Measurements from ENCODE around the gene CYTH3.

CYTH3 gene

GRCh38 chr7:6279937-6280336, 7.5 kb upstream of the CYTH3 start:
- TF ChIP-seq TAF1 (IDR thresholded peaks at IDR 0.05; ENCODE audit: low read depth, low read length) = no peak
- TF ChIP-seq POU2F2 (IDR thresholded peaks at IDR 0.05; ENCODE audit: low read depth, low read length) = no peak
- no peak for TF ChIP-seq POLR2AphosphoS5 (IDR thresholded peaks at IDR 0.05; ENCODE audit: low read depth, low read length)
- no peak for TF ChIP-seq POLR2A (IDR thresholded peaks at IDR 0.05; ENCODE audit: low read depth, low read length)
- no peak for TF ChIP-seq PAX5 (IDR thresholded peaks at IDR 0.05; ENCODE audit: insufficient read depth, low read length, severe bottlenecking)
- TF ChIP-seq SPI1 (IDR thresholded peaks at IDR 0.05; ENCODE audit: low read depth, low read length) = no peak
- FAIRE-seq (no peak), DNase-seq (ENCODE audit: insufficient read length, low spot score) (no peak)

GRCh38 chr7:6279341-6279740, 6.9 kb upstream of the CYTH3 start:
- no peak for FAIRE-seq
- TF ChIP-seq TAF1 (IDR thresholded peaks at IDR 0.05; ENCODE audit: low read depth, low read length) = no peak
- TF ChIP-seq SPI1 (IDR thresholded peaks at IDR 0.05; ENCODE audit: low read depth, low read length) = no peak
- TF ChIP-seq PAX5 (IDR thresholded peaks at IDR 0.05; ENCODE audit: insufficient read depth, low read length, severe bottlenecking) = no peak
- TF ChIP-seq POU2F2 (IDR thresholded peaks at IDR 0.05; ENCODE audit: low read depth, low read length) = no peak
- no peak for TF ChIP-seq POLR2A (IDR thresholded peaks at IDR 0.05; ENCODE audit: low read depth, low read length)
- no peak for TF ChIP-seq POLR2AphosphoS5 (IDR thresholded peaks at IDR 0.05; ENCODE audit: low read depth, low read length)
- no peak for DNase-seq (ENCODE audit: insufficient read length, low spot score)

GRCh38 chr7:6278749-6279310, 6.4 kb upstream of the CYTH3 start:
- TF ChIP-seq PAX5 (IDR thresholded peaks at IDR 0.05; ENCODE audit: insufficient read depth, low read length, severe bottlenecking) = no peak
- TF ChIP-seq TAF1 (IDR thresholded peaks at IDR 0.05; ENCODE audit: low read depth, low read length) = no peak
- TF ChIP-seq POU2F2 (IDR thresholded peaks at IDR 0.05; ENCODE audit: low read depth, low read length) = no peak
- no peak for TF ChIP-seq POLR2AphosphoS5 (IDR thresholded peaks at IDR 0.05; ENCODE audit: low read depth, low read length)
- no peak for TF ChIP-seq POLR2A (IDR thresholded peaks at IDR 0.05; ENCODE audit: low read depth, low read length)
- no peak for TF ChIP-seq SPI1 (IDR thresholded peaks at IDR 0.05; ENCODE audit: low read depth, low read length)
- DNase-seq (ENCODE audit: insufficient read length, low spot score) (no peak), FAIRE-seq (no peak)

- TF ChIP-seq PAX5 (IDR thresholded peaks at IDR 0.05; ENCODE audit: insufficient read depth, low read length, severe bottlenecking) = no peak
- no peak for TF ChIP-seq POU2F2 (IDR thresholded peaks at IDR 0.05; ENCODE audit: low read depth, low read length)
- TF ChIP-seq POLR2A (IDR thresholded peaks at IDR 0.05; ENCODE audit: low read depth, low read length) = no peak
- TF ChIP-seq SPI1 (IDR thresholded peaks at IDR 0.05; ENCODE audit: low read depth, low read length) = no peak
- no peak for TF ChIP-seq POLR2AphosphoS5 (IDR thresholded peaks at IDR 0.05; ENCODE audit: low read depth, low read length)
- no peak for TF ChIP-seq TAF1 (IDR thresholded peaks at IDR 0.05; ENCODE audit: low read depth, low read length)
- no peak for FAIRE-seq
- no peak for DNase-seq (ENCODE audit: insufficient read length, low spot score)
Measured at GRCh38 chr7:6277476-6277875, 5.1 kb upstream of the CYTH3 start.

GRCh38 chr7:6276911-6277408, 4.5 kb upstream of the CYTH3 start:
- DNase-seq (ENCODE audit: insufficient read length, low spot score) = no peak
- TF ChIP-seq POLR2AphosphoS5 (IDR thresholded peaks at IDR 0.05; ENCODE audit: low read depth, low read length) (no peak), SPI1 (IDR thresholded peaks at IDR 0.05; ENCODE audit: low read depth, low read length) (no peak), POLR2A (IDR thresholded peaks at IDR 0.05; ENCODE audit: low read depth, low read length) (no peak), POU2F2 (IDR thresholded peaks at IDR 0.05; ENCODE audit: low read depth, low read length) (no peak), TAF1 (IDR thresholded peaks at IDR 0.05; ENCODE audit: low read depth, low read length) (no peak), PAX5 (IDR thresholded peaks at IDR 0.05; ENCODE audit: insufficient read depth, low read length, severe bottlenecking) (no peak)
- FAIRE-seq = no peak

GRCh38 chr7:6274743-6275142, 2.3 kb upstream of the CYTH3 start:
- TF ChIP-seq SPI1 (IDR thresholded peaks at IDR 0.05; ENCODE audit: low read depth, low read length) (no peak), POLR2A (IDR thresholded peaks at IDR 0.05; ENCODE audit: low read depth, low read length) (no peak), POU2F2 (IDR thresholded peaks at IDR 0.05; ENCODE audit: low read depth, low read length) (no peak), POLR2AphosphoS5 (IDR thresholded peaks at IDR 0.05; ENCODE audit: low read depth, low read length) (no peak), TAF1 (IDR thresholded peaks at IDR 0.05; ENCODE audit: low read depth, low read length) (no peak)
- FAIRE-seq (no peak), DNase-seq (ENCODE audit: insufficient read length, low spot score) (no peak)

GRCh38 chr7:6273917-6274630, 1.6 kb upstream of the CYTH3 start:
- DNase-seq (ENCODE audit: insufficient read length, low spot score) (no peak), FAIRE-seq (no peak)
- TF ChIP-seq PAX5 (IDR thresholded peaks at IDR 0.05; ENCODE audit: insufficient read depth, low read length, severe bottlenecking) (no peak), TAF1 (IDR thresholded peaks at IDR 0.05; ENCODE audit: low read depth, low read length) (no peak), POLR2A (IDR thresholded peaks at IDR 0.05; ENCODE audit: low read depth, low read length) (no peak), POU2F2 (IDR thresholded peaks at IDR 0.05; ENCODE audit: low read depth, low read length) (no peak), POLR2AphosphoS5 (IDR thresholded peaks at IDR 0.05; ENCODE audit: low read depth, low read length) (no peak), SPI1 (IDR thresholded peaks at IDR 0.05; ENCODE audit: low read depth, low read length) (no peak)

GRCh38 chr7:6273380-6273837, 985 bp upstream of the CYTH3 start:
- FAIRE-seq = no peak
- no peak for DNase-seq (ENCODE audit: insufficient read length, low spot score)
- TF ChIP-seq POLR2A (IDR thresholded peaks at IDR 0.05; ENCODE audit: low read depth, low read length) = no peak
- TF ChIP-seq TAF1 (IDR thresholded peaks at IDR 0.05; ENCODE audit: low read depth, low read length) = no peak
- no peak for TF ChIP-seq SPI1 (IDR thresholded peaks at IDR 0.05; ENCODE audit: low read depth, low read length)
- TF ChIP-seq POLR2AphosphoS5 (IDR thresholded peaks at IDR 0.05; ENCODE audit: low read depth, low read length) = no peak
- TF ChIP-seq PAX5 (IDR thresholded peaks at IDR 0.05; ENCODE audit: insufficient read depth, low read length, severe bottlenecking) = no peak
- no peak for TF ChIP-seq POU2F2 (IDR thresholded peaks at IDR 0.05; ENCODE audit: low read depth, low read length)

GRCh38 chr7:6271694-6272440, 557 bp downstream of the CYTH3 start:
- FAIRE-seq (peak; percentile 66), DNase-seq (ENCODE audit: insufficient read length, low spot score) (no peak)
- TF ChIP-seq TAF1 (IDR thresholded peaks at IDR 0.05; ENCODE audit: low read depth, low read length) = no peak
- TF ChIP-seq PAX5 (IDR thresholded peaks at IDR 0.05; ENCODE audit: insufficient read depth, low read length, severe bottlenecking) = no peak
- TF ChIP-seq POLR2AphosphoS5 (IDR thresholded peaks at IDR 0.05; ENCODE audit: low read depth, low read length) = no peak
- no peak for TF ChIP-seq POU2F2 (IDR thresholded peaks at IDR 0.05; ENCODE audit: low read depth, low read length)
- no peak for TF ChIP-seq SPI1 (IDR thresholded peaks at IDR 0.05; ENCODE audit: low read depth, low read length)
- no peak for TF ChIP-seq POLR2A (IDR thresholded peaks at IDR 0.05; ENCODE audit: low read depth, low read length)
